Keratinocyte (primary cell): ENCODE results near the gene PLPPR1. TPM values are rescaled to one million over a fixed set of nuclear protein-coding genes. Genes with fewer than 3 reads are reported as not detected.
A peak's percentile ranks its signal among the peaks of the same experiment; 100 is the strongest.

ENCODE experiments used
- DNase-seq: peaks from one replicate; pipeline ENCODE4 v3.0.0-alpha.2; 2011; ENCODE audit warnings: low read depth, missing footprints, low spot score
- FAIRE-seq: peaks from 2 replicates; lab custom pipeline; 2011; peaks lifted over from hg19 to GRCh38; lab: Jason Lieb, UNC
- H2AFZ ChIP-seq: 2 replicates; pipeline ENCODE4 v1.6.0; 2012; ENCODE audit warnings: low read length, control low read depth, inconsistent platforms; ENCODE audit not compliant: control insufficient read depth
- H3K27ac ChIP-seq: 2 replicates; pipeline ENCODE4 v1.5.1; 2011; ENCODE audit warnings: low read length; ENCODE audit not compliant: control insufficient read depth, insufficient read depth
- H3K27me3 ChIP-seq: 3 replicates; pipeline ENCODE4 v1.6.0; 2011; ENCODE audit warnings: low read length; ENCODE audit not compliant: control insufficient read depth, insufficient read depth; ENCODE audit errors: extremely low read depth
- H3K36me3 ChIP-seq, 2 experiments: 2 replicates in 1 of 2; 3 replicates in 1 of 2; pipeline ENCODE4 v1.5.1; 2011; ENCODE audit warnings: low read length in 2 of 2, mild to moderate bottlenecking in 1 of 2; ENCODE audit not compliant: control insufficient read depth in 2 of 2, insufficient read depth in 2 of 2; ENCODE audit errors: extremely low read depth in 1 of 2
- H3K4me1 ChIP-seq: 3 replicates; pipeline ENCODE4 v1.5.1; 2011; ENCODE audit warnings: low read length; ENCODE audit not compliant: control insufficient read depth, insufficient read depth; ENCODE audit errors: extremely low read depth
- H3K4me2 ChIP-seq: 3 replicates; pipeline ENCODE4 v1.6.0; 2011; ENCODE audit warnings: low read depth, low read length; ENCODE audit not compliant: control insufficient read depth, insufficient read depth; ENCODE audit errors: extremely low read depth
- H3K4me3 ChIP-seq, 3 experiments: fragments of 200-600 bp in 1 of 3; sonication (generic) in 1 of 3; 2 replicates in 2 of 3; 3 replicates in 1 of 3; pipeline ENCODE4 v1.5.1; 2011 to 2016; ENCODE audit warnings: low read length in 3 of 3, mild to moderate bottlenecking in 3 of 3, control low read depth in 2 of 3, inconsistent platforms in 1 of 3, low read depth in 1 of 3, mixed read lengths in 1 of 3, mixed run types in 1 of 3, moderate library complexity in 1 of 3; ENCODE audit not compliant: control insufficient read depth in 2 of 3, insufficient read depth in 2 of 3; ENCODE audit errors: extremely low read depth in 1 of 3
- H3K79me2 ChIP-seq: 2 replicates; pipeline ENCODE4 v1.6.0; 2012; ENCODE audit warnings: low read length; ENCODE audit not compliant: control insufficient read depth, insufficient read depth
- H3K9ac ChIP-seq: 3 replicates; pipeline ENCODE4 v1.6.0; 2011; ENCODE audit warnings: low read length; ENCODE audit not compliant: control insufficient read depth, insufficient read depth; ENCODE audit errors: extremely low read depth
- H3K9me1 ChIP-seq: 3 replicates; pipeline ENCODE4 v1.6.0; 2011; ENCODE audit warnings: low read length; ENCODE audit not compliant: control insufficient read depth, insufficient read depth; ENCODE audit errors: extremely low read depth
- H3K9me3 ChIP-seq: 2 replicates; pipeline ENCODE4 v1.5.1; 2012; ENCODE audit warnings: low read depth, low read length; ENCODE audit not compliant: control insufficient read depth
- H4K20me1 ChIP-seq: 3 replicates; pipeline ENCODE4 v1.6.0; 2011; ENCODE audit warnings: low read length; ENCODE audit not compliant: control insufficient read depth, insufficient read depth; ENCODE audit errors: extremely low read depth
- EZH2 ChIP-seq: IDR thresholded peaks from one replicate; pipeline ENCODE4 v1.6.1; 2012; ENCODE audit warnings: inconsistent platforms, mild to moderate bottlenecking, low read length, moderate library complexity
- dilution Hi-C: fragments of 300-500 bp; cut with MboI; formaldehyde crosslinking; loops from one replicate; pipeline ENCODE4 v1.7.0; 2020; ENCODE audit warnings: low sequenced_read_pairs; ENCODE audit not compliant: extremely low pct_ligation_motif_present
- polyA plus RNA-seq, 5 experiments: library from polyadenylated mRNA; depleted of rRNA in 3 of 5; stranded (reverse) in 3 of 5; stranded (forward) in 1 of 5; unstranded in 1 of 5; fragments of >200 nt; gene quantifications; 1 replicate in 1 of 5; 2 replicates in 3 of 5; 3 replicates in 1 of 5; pipeline versions ENCODE4 v1.2.1 to v1.2.3, GENCODE V29; 2011 to 2012; ENCODE audit warnings: missing spikeins in 2 of 5, low read depth in 1 of 5, low replicate concordance in 1 of 5
- TF ChIP-seq, protein P1 (sequence below), 3 experiments: IDR thresholded peaks in 1 of 3; conservative IDR thresholded peaks in 1 of 3; optimal IDR thresholded peaks in 1 of 3; 2 replicates in 2 of 3; 3 replicates in 1 of 3; pipeline versions ENCODE3 to v1.5.1; 2011; ENCODE audit warnings: low read length in 3 of 3, mild to moderate bottlenecking in 3 of 3, moderate library complexity in 2 of 3, control low read depth in 1 of 3, inconsistent platforms in 1 of 3; ENCODE audit not compliant: insufficient read depth in 2 of 3; ENCODE audit errors: extremely low read depth in 1 of 3

Gene PLPPR1
- polyA plus RNA-seq, 1 donor (not counting 4 experiments of a cell fraction or from before 2014, with no cell fraction given), result not detected

DNA sequence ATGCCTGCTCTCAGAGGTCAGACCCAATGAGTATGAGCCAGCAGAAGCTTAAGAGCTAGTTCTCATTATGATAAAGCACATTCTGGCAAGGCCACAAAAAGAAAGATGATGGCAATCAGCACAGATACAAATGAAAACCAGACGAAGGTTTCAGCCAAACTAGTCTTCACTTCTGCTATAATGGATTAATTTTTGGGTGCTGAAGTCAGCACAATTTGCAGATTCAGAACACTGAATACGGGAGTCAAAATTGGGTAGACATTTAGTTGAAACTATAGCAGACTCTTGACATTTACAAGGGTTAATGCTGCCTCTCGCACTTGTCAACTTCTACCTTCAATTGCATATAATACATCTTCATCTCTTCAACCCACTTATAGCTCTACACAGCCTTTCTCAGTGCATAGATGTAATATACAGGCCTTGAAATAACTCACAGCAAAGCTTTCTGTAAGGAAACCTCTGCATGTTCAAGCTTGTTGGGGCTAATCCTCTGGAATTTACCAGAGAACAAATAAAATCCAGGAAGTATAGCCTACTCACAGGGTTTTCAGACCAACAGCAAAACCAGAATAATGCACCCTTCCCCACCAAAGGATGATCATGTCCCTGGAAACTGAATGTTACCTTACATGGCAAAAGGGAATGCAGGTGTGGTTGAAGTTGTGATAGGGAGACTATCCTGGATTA, 279.1 kb downstream of the PLPPR1 start:
- DNase-seq (no peak), FAIRE-seq (peak; percentile 88)
- H2AFZ ChIP-seq, result peak overlapping the region; percentile 34

DNA sequence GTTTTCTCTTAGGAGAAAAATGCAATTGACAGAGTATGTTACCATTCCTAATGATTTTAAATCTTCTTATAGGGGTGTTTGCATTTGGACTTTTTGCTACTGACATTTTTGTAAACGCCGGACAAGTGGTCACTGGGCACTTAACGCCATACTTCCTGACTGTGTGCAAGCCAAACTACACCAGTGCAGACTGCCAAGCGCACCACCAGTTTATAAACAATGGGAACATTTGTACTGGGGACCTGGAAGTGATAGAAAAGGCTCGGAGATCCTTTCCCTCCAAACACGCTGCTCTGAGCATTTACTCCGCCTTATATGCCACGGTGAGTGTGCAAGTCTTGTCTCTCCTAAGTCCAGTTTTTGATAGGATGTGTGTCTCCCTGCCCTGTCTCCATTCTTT, 280.6 kb downstream of the PLPPR1 start:
- dilution Hi-C loops, result no loop called here
- Histone ChIP-seq H3K9ac (no peak overlapping the region), H3K27me3 (no peaks in the 10 kb centered on the region), H4K20me1 (no peaks in the 10 kb centered on the region), H3K9me3 (no peaks in the 10 kb centered on the region), H3K79me2 (no peaks in the 10 kb centered on the region), H3K9me1 (no peaks in the 10 kb centered on the region), H3K4me1 (peaks cover 16% of the 10 kb centered on the region), H3K4me2 (no peak overlapping the region), H3K27ac (no peak overlapping the region), H2AFZ (no peak overlapping the region), H3K4me3 (no peak overlapping the region), H3K36me3 (no peaks in the 10 kb centered on the region)
- TF ChIP-seq EZH2, result no peak
- TF ChIP-seq, protein P1, sequence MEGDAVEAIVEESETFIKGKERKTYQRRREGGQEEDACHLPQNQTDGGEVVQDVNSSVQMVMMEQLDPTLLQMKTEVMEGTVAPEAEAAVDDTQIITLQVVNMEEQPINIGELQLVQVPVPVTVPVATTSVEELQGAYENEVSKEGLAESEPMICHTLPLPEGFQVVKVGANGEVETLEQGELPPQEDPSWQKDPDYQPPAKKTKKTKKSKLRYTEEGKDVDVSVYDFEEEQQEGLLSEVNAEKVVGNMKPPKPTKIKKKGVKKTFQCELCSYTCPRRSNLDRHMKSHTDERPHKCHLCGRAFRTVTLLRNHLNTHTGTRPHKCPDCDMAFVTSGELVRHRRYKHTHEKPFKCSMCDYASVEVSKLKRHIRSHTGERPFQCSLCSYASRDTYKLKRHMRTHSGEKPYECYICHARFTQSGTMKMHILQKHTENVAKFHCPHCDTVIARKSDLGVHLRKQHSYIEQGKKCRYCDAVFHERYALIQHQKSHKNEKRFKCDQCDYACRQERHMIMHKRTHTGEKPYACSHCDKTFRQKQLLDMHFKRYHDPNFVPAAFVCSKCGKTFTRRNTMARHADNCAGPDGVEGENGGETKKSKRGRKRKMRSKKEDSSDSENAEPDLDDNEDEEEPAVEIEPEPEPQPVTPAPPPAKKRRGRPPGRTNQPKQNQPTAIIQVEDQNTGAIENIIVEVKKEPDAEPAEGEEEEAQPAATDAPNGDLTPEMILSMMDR (optimal IDR thresholded peaks at IDR 0.05 in 1 of 3, IDR thresholded peaks at IDR 0.05 in 1 of 3, conservative IDR thresholded peaks at IDR 0.05 in 1 of 3; ENCODE audit: extremely low read depth in 1 of 3, insufficient read depth in 2 of 3, low read length in 3 of 3), result no peak
- FAIRE-seq, result no peak
- no peak for DNase-seq

More for the DNA sequence above, 279.1 kb downstream of the PLPPR1 start:
- Histone ChIP-seq H3K27ac (no peak overlapping the region), H3K4me2 (peak overlapping the region; percentile 39), H3K9me3 (no peaks in the 10 kb centered on the region), H3K4me3 (peak overlapping the region in 1 of 3 experiments; percentile 41), H3K36me3 (no peaks in the 10 kb centered on the region), H3K9ac (no peak overlapping the region), H3K79me2 (no peaks in the 10 kb centered on the region), H4K20me1 (no peaks in the 10 kb centered on the region), H3K27me3 (no peaks in the 10 kb centered on the region), H3K4me1 (peaks cover 16% of the 10 kb centered on the region), H3K9me1 (no peaks in the 10 kb centered on the region)
- TF ChIP-seq EZH2, result no peak
- TF ChIP-seq, protein P1 (optimal IDR thresholded peaks at IDR 0.05 in 1 of 3, IDR thresholded peaks at IDR 0.05 in 1 of 3, conservative IDR thresholded peaks at IDR 0.05 in 1 of 3; ENCODE audit: extremely low read depth in 1 of 3, insufficient read depth in 2 of 3, low read length in 3 of 3), result no peak
- dilution Hi-C loops, result no loop called here
